Measurements from ENCODE around the gene PHKA2.

GRCh38 chrX:18955676-18956075 is 28.2 kb downstream of the PHKA2 start:
- TF ChIP-seq CTCF (conservative IDR thresholded peaks at IDR 0.05 in 1 of 2, IDR thresholded peaks at IDR 0.05 in 1 of 2; ENCODE audit: low read depth in 1 of 2, low read length in 2 of 2), result no peak
- TF ChIP-seq EZH2 (IDR thresholded peaks at IDR 0.05; ENCODE audit: low read length, missing control alignments), result no peak

All from fibroblast of lung (primary cell).